Activated CD4-positive, alpha-beta T cell treated with anti-CD3 and anti-CD28 coated beads, Interleukin-2, Interleukin-6, amounts not matched to agents 100 ng/mL and 50 ng/mL, durations not matched to agents 16 hours and 8 hours (primary cell): ENCODE measurements around the gene OPCML.

Experiments
- DNase-seq: peaks from one replicate; pipeline ENCODE4 v3.0.0-alpha.2; 2020

OPCML gene

GRCh38 chr11:133058501-133058900, 473.8 kb downstream of the OPCML start:
- DNase-seq = no peak

GRCh38 chr11:133053124-133053776, 479.1 kb downstream of the OPCML start:
- no peak for DNase-seq

- no peak for DNase-seq
These were observed 479.8 kb downstream of the OPCML start for GRCh38 chr11:133052537-133052936.

DNA sequence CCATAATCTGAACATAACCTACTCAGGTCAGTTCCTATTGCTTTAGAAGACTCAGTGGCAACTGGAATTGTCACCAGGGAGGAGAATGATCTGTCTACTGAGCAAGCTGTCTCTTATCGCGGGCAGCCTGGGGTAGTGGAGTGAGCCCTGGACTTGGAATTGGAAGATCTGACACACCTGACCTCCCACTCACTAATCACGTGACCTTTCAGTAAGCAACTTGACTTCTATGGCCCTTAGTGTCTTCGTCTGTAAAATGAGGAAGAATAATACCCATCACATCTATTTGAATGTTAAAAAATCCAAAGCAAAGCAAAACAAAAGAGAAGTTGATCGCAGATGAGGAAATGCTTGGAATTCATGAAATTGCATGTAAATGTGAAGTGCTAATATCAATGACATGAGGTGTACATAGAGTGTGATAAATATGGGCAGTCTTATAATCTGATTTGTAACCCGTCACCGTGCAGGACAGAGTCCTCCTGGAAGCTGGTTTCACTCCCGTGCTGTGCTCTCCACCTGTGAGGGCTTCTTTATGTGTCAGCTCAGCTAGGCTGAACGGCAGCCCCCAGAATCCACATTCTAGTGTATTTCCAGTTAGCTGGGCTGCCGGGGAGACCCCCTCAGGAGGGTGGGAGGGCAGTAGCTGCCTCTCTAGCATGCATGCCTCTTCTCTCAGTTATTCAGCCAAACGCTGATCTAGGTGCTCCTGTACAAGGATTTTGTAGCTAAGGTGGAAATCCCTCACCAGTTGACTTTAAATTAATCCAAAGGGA, 482.9 kb downstream of the OPCML start:
- DNase-seq = no peak

DNA sequence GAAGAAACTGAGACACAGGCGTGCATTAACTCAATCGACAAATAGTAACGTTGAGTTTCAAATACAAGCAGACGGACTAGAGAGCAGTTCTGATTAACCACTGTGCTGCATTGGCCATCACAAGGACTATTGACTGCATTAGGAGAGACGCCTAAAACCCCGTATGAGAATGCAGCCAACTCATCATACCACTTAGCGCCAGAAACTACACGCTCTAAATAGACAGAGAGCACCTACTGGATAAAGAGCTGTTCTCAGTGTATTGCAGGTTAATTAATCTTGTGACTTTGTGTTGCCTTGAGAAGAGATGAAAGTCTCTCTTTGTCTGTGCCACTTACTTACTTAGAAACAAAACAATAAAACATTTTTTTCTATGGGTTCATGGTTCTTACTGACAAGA, 484.0 kb downstream of the OPCML start:
- no peak for DNase-seq

DNA sequence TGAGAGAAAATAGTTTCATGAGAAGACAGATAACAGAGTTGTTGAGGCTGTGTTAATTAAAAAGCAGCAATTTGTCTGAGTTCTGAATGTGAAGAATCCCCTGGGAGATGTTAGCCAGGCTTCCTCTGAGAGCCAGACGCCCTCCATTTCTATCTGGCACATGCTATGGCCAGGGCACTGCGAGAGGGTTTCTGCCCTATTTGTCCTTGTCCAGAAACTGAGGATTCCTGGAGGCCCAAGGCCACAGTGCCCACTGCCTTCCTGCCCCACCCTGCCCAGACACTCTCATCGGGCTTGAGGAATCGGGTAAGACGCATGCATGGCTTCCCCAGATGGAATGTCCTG, 484.6 kb downstream of the OPCML start:
- DNase-seq = no peak

DNA sequence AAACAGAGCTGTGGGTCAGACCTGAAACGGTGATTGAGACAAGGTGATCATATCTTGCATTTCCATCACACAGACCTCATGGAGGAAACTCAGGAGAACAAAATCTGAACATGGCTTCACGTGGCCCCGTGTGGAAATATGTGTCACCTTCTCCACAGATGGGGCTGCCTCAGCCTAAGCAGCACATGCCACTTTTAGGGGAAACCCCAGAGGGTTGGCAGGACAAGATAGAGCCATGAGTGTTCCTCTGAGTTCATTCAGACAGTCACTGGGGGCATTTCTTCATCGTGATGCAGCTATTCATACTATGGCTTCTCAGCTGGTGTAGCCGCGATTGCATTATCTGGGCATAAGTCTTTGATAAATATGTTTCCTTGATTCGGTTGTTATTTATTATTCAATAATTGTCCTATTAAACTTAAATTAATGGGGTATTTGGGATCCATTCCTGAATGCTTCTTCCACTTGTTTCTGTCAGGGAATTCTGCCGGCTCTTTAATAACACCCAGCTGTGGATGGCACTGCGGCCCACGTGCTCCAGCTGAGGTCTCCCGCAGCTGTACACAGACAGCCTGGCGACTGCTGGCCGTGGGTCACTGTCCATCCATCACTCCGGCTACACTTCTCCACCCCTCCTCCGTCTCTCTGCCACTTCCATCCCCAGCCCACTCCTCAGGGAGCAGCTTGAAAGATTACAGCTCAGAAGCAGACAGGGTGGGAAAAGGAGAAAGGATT, 485.1 kb downstream of the OPCML start:
- no peak for DNase-seq

DNA sequence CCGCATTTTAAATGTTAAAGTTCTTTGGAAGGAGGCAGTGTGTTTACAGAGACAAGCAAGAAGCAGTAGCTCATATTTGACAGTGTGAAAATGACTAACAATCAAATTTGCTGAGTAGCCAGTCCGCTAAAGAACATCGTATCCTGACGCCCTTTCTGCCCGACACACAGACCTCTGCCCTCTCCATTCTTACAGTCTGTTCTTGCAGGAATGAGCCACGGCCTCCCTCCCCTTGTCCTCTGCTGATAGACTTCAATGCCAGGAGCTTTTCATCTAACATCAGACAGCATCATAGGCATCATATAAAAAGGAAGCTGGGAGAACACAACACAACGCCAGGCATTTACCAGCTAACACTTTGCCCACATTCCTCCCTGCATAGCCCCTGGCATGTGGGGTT, 486.0 kb downstream of the OPCML start:
- no peak for DNase-seq

DNA sequence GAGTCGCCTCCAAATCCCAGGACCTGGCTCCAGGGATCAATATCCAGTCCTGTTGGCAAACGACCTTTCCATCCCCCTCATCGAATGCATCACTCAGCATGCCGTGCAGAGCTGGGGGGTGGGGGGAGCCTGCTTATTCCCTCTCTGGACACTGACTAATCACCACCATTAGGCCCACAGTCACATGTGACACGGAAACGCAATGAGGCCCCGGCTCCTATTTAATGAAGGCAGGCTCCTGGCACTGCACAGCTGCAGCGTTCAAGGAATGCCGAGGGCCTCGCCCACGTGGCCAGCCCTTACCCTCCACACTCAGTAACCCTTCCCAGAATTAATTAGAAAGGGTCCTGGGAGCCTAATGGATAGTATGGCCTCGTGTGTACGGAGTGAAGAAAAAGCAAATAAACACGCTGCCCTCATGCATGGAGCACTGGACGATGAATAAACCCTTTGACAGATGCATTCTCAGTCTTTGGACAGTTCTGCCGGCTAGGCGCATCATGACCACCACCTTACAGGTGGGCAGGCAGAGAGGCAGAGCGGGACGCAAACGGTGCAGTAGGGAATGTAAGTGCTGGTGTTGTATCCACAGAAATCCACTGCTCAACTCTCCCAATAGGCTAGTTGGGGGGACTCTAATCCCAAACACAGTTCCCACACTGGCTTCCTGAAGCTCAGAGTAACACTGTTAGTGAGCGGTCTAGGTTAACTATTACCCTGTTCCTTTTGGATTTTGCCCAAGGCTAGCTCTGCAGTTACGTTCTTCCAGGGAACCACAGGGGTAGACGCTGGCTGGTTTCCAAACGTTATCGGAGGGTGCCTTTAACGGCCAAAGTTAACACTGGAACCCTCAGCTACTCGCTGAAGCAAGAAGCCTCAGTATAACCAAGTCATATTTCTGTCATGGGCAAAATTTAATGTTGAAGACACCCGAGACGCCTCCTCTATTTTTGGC, 490.1 kb downstream of the OPCML start:
- DNase-seq = no peak

- no peak for DNase-seq
These were observed 491.1 kb downstream of the OPCML start for GRCh38 chr11:133041181-133041580.

DNA sequence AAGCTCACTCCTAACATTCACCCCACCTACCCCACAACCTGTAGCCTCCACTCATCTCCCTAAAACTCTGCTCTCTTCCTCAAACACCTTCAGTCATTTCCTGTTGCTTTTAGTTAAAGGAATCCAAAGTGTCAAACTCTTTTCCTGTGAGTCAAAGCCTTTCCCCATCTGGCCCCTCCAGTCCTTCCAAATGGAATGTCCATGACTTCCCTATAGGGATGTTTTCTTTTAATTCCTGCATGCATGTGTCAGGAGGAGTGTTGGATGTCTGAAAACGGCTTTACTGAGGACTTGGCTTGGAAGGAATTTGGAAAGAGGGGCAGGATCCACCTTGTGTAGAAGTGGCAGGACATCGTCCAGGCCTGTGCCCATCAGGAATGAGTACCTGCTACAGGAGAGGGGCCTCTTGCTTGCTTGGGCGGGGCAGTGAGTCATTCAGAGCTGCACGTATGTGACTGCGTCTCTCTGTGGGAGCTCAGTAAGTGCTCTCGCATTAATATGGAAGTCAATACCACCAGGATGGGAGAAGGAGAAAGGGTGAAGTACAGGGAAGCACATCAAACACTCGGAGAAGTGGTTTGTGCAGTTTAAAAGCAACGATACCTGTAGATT, 491.9 kb downstream of the OPCML start:
- no peak for DNase-seq

GRCh38 chr11:133038850-133039249, 493.5 kb downstream of the OPCML start:
- no peak for DNase-seq

DNA sequence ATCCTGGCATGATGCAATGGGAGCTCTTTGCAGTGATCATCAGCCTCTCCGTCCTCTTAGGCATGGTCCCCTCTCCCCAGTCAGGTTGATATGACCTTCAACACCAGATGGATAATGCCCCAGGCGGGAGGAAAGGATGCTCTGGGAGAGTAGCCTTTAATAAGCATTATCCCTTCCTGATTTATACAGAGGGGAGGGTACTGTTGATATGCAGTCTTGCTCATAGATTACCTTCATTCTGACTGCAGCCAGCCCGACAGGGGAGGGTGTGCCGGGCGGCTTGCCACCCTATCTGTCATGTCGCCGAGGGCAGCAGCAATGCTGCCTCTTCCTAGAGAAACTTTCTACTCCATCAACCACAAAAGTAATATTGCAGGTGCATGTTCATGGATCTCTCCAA, 497.4 kb downstream of the OPCML start:
- DNase-seq = no peak

- DNase-seq = no peak
These were observed 503.2 kb downstream of the OPCML start for GRCh38 chr11:133029107-133029506.

GRCh38 chr11:133026952-133027351, 505.3 kb downstream of the OPCML start:
- no peak for DNase-seq

- DNase-seq = no peak
These were observed 508.0 kb downstream of the OPCML start for GRCh38 chr11:133024301-133024700.

DNA sequence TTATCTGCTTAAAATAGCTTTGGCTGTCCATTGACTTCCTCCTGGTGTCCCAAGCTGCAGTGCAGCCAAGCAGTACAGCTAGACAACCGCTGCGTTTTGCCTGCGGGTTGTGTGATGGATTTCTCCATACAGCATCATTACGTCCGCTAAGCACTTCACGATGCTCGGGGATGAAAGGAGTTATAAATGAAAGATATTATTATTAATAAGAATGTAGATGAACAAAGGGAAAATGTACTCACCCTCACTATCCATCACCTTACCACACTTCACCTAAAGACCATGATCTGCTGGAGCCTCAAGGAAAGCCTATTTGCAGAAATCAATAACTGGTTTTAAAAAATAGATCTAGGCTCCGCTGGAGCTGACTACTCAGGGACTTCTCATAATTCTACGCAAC, 509.1 kb downstream of the OPCML start:
- DNase-seq = no peak

DNA sequence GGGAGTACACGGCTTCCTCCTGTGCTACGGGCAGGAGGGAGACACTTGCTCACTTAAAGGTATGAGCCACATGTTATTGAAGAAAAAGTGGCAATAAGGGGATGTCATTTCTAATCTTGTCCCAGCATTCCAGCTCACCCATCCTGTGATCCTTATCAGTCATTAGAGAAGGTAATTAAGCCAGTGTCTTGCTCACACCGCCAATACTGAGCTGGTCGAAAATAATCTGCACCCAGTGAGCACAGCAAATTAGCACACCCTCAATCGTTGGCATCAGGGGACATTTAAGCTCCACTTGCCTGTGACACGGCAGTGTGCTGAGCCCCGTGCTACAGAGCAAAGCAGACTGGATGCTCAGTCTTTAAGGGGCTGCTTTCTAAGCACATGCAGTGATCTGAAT, 510.7 kb downstream of the OPCML start:
- no peak for DNase-seq

GRCh38 chr11:133020372-133020714, 512.0 kb downstream of the OPCML start:
- no peak for DNase-seq

DNA sequence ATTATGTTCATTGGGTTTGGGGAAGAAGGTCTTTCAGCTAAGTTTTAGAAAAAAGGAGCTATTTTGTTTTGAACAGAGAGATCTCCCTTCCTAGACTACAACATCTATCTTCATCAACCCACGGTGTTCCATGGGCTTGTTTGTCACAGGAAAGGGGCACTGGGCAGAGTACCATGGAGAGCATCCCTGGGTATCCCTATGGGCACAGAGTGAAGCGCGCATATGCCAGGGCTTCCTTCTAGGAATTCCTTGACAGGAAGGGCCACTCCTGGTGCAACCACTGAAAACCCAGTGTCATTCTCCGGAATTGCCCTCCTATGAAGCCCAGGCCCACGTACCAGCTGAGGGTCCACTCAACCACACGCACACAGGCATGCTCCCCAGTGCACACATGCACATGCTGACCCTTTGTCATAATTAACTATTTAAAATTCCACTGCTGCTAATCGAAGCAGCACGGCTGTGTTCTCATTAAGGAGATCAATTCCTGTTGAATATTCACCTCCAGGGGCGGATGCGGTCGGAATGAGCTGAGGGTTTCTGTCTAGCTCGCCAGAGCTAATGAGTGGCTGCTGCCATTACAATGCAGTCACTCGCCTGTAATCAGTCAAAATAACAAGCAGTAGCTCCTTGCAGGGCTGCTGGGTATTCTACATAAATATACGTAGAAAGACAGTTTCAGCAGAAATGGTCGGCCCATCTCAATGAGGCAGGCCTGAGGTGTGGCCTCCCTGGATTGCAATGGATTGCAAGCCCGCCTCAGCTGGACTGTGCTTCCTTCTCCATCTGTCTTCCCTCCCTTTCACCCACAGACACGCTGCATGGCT, 512.5 kb downstream of the OPCML start:
- DNase-seq = no peak

- no peak for DNase-seq
These were observed 516.8 kb downstream of the OPCML start for GRCh38 chr11:133015457-133015856.

- DNase-seq = no peak
These were observed 518.0 kb downstream of the OPCML start for GRCh38 chr11:133014337-133014736.
